ENCODE results near the gene SUCNR1.

The SUCNR1 gene

GRCh38 chr3:151856118-151856517 is 17.3 kb upstream of the SUCNR1 start:
- Histone ChIP-seq H3K4me3 (ENCODE audit: low read depth in 1 of 2, low read length in 1 of 2) (no peak overlapping the region), H3K9me3 (no peaks in the 10 kb centered on the region), H3K4me1 (ENCODE audit: control insufficient read depth in 1 of 2, insufficient read depth in 1 of 2, low read depth in 1 of 2, low read length in 1 of 2) (peaks cover 15% of the 10 kb centered on the region in 2 experiments), H3K36me3 (no peaks in the 10 kb centered on the region), H3K27ac (no peak overlapping the region), H3K27me3 (no peaks in the 10 kb centered on the region)
- no peak for TF ChIP-seq CTCF (IDR thresholded peaks at IDR 0.05)

GRCh38 chr3:151856641-151857040 is 16.8 kb upstream of the SUCNR1 start:
- Histone ChIP-seq H3K4me1 (ENCODE audit: control insufficient read depth in 1 of 2, insufficient read depth in 1 of 2, low read depth in 1 of 2, low read length in 1 of 2) (peaks cover 12 to 15% of the 10 kb centered on the region in 2 experiments), H3K27ac (no peak overlapping the region), H3K4me3 (ENCODE audit: low read depth in 1 of 2, low read length in 1 of 2) (no peak overlapping the region), H3K27me3 (no peaks in the 10 kb centered on the region), H3K9me3 (no peaks in the 10 kb centered on the region), H3K36me3 (no peaks in the 10 kb centered on the region)
- TF ChIP-seq CTCF (IDR thresholded peaks at IDR 0.05): no peak

- Histone ChIP-seq H3K4me3 (ENCODE audit: low read depth in 1 of 2, low read length in 1 of 2) (no peak overlapping the region), H3K4me1 (ENCODE audit: control insufficient read depth in 1 of 2, insufficient read depth in 1 of 2, low read depth in 1 of 2, low read length in 1 of 2) (no peaks in the 10 kb centered on the region)
These were observed 14.2 kb upstream of the SUCNR1 start for GRCh38 chr3:151859233-151859673.

GRCh38 chr3:151859905-151860304 is 13.5 kb upstream of the SUCNR1 start:
- no peak overlapping the region for H3K4me3 ChIP-seq (ENCODE audit: low read depth in 1 of 2, low read length in 1 of 2)
- H3K27ac ChIP-seq: no peak overlapping the region
- no peaks in the 10 kb centered on the region for H3K9me3 ChIP-seq
- no peak for TF ChIP-seq CTCF (IDR thresholded peaks at IDR 0.05)
- H3K27me3 ChIP-seq: no peaks in the 10 kb centered on the region
- H3K4me1 ChIP-seq (ENCODE audit: control insufficient read depth in 1 of 2, insufficient read depth in 1 of 2, low read depth in 1 of 2, low read length in 1 of 2): peaks cover 0 to 3% of the 10 kb centered on the region in 2 experiments
- H3K36me3 ChIP-seq: no peaks in the 10 kb centered on the region

More at GRCh38 chr3:151859233-151859673, 14.2 kb upstream of the SUCNR1 start:
- H3K36me3 ChIP-seq: no peaks in the 10 kb centered on the region
- H3K27me3 ChIP-seq: no peaks in the 10 kb centered on the region
- H3K9me3 ChIP-seq: no peaks in the 10 kb centered on the region
- TF ChIP-seq CTCF (IDR thresholded peaks at IDR 0.05): no peak
- H3K27ac ChIP-seq: no peak overlapping the region

GRCh38 chr3:151863611-151864010 is 9.8 kb upstream of the SUCNR1 start:
- peaks cover 0 to 3% of the 10 kb centered on the region in 2 experiments for H3K4me1 ChIP-seq (ENCODE audit: control insufficient read depth in 1 of 2, insufficient read depth in 1 of 2, low read depth in 1 of 2, low read length in 1 of 2)
- no peak overlapping the region for H3K4me3 ChIP-seq (ENCODE audit: low read depth in 1 of 2, low read length in 1 of 2)
- H3K27ac ChIP-seq: no peak overlapping the region
- no peak for TF ChIP-seq CTCF (IDR thresholded peaks at IDR 0.05)
- no peaks in the 10 kb centered on the region for H3K9me3 ChIP-seq
- no peaks in the 10 kb centered on the region for H3K36me3 ChIP-seq
- H3K27me3 ChIP-seq: no peaks in the 10 kb centered on the region
